Right lobe of liver (tissue), 4 donors: ENCODE measurements around the gene MAP10.

Experiments used
- POLR2A ChIP-seq: fragments of 450-650 bp; IDR thresholded peaks from one replicate; pipeline ENCODE4 v1.6.1; 2017; ENCODE audit warnings: antibody characterized with exemption, mild to moderate bottlenecking
- TF ChIP-seq, protein P1 (sequence below), 4 donors: fragments of 200-600 bp in 3 of 4; fragments of 450-650 bp in 1 of 4; IDR thresholded peaks; one replicate each; pipeline versions ENCODE4 v1.5.1 to v1.8.0; 2016 to 2022; ENCODE audit warnings: antibody characterized with exemption in 4 of 4, mild to moderate bottlenecking in 2 of 4
- donor health status: DM: no; HTN: no; CAD: no.
- donor health status: DM: no; HTN: no; CAD: no.
- donor health status: DM: no; HTN: yes; CAD: no.

DNA sequence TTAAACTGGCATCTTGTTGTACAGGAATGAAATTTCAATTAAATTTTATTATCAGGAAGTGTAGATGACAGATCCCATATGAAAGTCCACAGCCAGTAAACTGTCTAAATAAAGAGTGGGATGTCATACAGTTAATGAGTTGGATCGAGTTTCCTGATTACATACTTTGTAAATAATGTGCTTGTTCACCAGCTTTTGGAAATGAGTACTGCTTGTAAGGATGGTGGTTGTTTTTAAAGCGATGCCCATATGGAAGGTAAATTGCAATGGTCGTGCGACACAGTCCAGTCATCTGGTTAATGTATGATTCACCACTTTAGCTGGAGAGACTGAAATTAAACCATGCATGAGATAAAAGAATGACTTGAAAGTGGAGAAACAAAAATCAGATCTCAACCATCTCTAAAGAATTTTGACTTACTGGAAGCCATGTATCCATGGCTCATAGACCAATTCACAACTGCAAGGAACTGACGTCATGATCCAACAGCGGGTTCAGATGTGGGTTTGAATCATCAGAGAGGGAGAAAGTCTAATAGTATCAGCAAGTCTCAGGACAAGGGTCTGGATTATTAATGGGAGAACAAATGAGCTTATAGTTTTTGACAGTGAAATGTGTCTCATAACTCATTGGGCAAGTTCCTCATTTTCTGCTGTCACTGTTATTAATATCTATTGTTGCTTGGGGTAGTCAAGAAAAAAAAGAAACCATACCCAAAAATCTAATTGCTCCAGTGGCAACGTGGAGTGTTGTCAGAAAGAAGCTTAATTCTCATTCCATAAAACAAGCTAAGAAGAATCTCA lies 49.0 kb downstream of the MAP10 start:
- no peak for TF ChIP-seq POLR2A
- TF ChIP-seq, protein P1, sequence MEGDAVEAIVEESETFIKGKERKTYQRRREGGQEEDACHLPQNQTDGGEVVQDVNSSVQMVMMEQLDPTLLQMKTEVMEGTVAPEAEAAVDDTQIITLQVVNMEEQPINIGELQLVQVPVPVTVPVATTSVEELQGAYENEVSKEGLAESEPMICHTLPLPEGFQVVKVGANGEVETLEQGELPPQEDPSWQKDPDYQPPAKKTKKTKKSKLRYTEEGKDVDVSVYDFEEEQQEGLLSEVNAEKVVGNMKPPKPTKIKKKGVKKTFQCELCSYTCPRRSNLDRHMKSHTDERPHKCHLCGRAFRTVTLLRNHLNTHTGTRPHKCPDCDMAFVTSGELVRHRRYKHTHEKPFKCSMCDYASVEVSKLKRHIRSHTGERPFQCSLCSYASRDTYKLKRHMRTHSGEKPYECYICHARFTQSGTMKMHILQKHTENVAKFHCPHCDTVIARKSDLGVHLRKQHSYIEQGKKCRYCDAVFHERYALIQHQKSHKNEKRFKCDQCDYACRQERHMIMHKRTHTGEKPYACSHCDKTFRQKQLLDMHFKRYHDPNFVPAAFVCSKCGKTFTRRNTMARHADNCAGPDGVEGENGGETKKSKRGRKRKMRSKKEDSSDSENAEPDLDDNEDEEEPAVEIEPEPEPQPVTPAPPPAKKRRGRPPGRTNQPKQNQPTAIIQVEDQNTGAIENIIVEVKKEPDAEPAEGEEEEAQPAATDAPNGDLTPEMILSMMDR (IDR thresholded peaks at IDR 0.05) = no peak
